HG03045 (cell line): ENCODE data around the gene CASP5.
A peak's percentile ranks its signal among the peaks of the same experiment; 100 is the strongest.

Experiments
- ATAC-seq: cut with Tn5 transposase; IDR thresholded peaks from one replicate; pipeline ENCODE4 v1.9.1; 2021; ENCODE audit warnings: mild to moderate bottlenecking, moderate library complexity; ENCODE audit not compliant: unreplicated experiment

The CASP5 gene

DNA sequence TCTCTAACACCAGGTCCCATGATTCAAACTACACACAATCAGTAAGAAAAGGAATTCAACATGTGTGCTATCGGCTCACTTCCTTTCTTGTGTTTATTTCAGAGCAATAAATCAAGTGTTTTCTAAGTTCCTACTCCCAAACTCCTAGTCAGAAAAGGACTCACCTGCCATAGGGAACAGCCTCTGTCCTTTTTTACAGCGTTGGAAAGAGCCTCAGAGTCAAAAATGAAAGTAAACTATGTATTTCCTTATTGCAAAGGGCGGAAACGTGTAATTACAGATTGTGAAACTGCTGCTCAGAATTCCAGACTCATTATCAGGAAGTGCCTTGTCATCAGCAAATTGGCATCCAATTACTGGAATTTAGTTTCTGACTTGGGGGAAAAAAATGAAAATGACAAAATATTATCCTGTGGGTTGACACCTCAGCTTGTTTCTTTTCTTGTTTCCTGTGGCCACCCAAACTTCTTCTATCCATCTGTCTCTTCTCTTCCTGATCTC is 54.6 kb downstream of the CASP5 start, which contains the start of gene CASP4:
CASP4 (minus strand) TSS at position 220 of the 501 bp plus-strand sequence; CDS start at position 171, 49 bp downstream.
- peak; percentile 84 for ATAC-seq

DNA sequence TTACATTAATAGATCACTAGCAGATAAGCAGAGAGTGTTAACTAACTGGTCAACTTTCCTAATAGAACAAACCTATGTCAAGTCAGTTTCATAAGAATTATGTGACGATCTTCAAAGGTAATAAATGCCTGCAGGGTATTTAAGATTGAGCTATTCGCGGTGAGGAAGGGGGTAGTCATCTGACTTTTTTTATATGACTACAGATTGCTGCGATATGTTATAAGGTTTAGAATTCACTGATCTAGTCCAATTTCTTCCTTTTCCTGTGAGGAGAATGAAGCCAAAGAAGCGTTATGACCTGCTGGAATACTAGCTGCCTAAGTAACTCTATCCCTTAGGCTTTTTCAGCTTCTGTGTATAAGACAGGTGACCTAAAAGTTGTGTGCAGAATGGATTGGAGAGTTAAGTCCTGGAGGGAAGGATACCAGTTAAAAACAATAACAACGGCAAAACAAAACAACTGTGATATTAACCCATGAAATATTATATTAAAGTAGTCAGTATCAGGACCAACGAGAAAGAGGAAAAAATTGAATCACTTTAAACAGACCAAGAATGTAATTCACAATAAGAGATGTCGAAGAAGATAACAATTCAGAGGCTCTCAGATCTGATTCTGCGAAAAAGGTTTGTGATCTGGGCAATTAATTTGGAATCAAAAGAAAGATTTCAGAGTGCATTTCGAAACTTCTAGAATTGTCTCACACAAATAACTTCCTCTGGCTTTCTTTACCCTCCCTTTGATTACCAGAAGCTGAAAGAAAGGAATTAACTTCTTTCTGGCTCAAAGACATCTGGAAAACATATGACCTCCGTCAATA is 55.2 kb downstream of the CASP5 start:
- no peak for ATAC-seq

DNA sequence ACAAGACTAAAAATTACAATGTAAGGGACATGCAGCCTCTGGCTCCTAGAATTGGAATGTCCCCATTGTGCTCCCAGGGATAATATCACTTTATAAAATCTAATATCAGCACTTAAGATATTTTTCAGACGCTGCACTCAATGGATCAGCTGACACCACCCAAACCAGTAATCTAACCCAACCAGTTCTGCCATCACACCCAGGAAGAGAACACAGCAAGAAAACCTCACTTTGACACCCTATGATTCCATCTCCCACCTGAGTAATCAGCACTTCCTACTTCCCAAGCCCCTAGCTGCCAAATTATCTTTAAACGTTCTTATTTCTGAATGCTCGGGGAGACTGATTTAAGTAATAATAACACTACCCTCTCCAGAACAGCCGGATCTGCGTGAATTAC is 57.2 kb downstream of the CASP5 start:
- ATAC-seq, result no peak

DNA sequence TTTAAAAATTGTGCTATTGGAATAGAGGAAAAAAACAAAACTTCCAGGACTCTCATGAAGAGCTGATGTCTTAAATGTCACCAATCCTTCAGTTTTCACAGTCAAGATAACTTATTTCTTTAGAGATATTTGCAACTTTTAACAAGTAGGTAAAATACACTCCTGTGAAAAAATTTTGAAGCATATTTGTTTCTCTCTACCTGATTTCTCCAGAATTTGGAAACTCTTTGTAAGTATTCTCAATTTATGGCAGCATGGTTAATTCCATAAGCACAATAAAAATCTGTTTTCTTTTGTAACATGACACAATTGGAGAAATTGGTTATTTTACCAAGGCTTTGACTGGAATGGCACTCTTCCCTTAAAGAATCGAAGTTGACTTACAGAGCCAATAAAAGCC is 58.7 kb downstream of the CASP5 start:
- ATAC-seq, result no peak

DNA sequence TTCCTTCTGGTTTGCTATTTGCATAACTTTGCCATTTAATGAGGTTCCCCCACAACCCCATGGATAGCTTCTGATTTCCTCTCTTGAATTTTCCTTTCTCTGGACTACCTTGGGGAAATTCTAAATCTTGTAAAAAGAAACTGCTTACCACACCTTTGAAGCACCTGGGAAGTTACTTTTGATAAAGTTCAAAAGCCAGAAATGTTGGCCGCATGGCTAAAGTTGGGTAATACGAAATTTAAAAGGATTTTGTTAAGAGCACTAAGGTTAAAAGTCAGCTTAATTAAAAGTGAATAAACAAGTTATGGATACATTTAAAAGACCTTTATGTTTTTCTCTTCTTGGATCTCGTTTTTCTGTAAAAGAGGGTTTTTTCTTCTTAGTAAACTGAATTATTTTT is 60.1 kb downstream of the CASP5 start:
- no peak for ATAC-seq

DNA sequence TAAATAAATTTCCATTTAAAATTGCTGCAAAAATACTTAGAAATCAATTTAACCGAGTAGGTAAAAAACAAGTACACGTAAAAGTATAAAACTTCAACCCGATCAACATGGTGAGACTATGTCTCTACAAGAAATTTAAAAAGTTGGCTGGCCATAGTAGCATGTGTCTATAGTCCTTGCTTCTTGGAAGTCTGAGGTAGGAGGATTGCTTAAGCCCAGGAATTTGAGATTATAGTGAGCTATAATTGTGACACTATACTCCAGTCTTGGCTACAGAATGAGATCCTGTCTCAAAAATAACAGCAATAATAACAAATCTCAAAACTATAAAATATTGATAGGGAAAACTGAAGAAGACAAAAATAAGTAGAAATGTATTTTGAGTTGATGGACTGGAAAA is 65.7 kb downstream of the CASP5 start:
- ATAC-seq, result no peak

DNA sequence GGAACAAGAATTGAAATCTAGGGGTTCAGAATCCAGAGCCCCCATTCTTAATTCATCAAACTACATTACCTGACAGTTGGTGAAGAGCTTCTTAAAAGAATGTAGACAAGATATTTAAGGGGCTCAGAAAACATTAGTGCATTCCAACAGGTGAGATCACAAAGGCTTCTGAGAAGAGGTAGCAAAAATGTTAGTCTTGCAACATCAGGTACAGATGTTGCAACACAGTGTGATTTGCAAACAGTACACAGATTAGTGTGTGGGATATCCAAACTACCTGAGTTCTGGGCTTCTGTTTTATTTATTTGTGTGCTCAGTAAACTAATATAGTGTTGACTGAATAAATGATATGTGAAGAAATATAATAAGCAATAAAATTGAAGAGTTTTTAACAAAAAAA is 66.4 kb downstream of the CASP5 start:
- ATAC-seq, result no peak

DNA sequence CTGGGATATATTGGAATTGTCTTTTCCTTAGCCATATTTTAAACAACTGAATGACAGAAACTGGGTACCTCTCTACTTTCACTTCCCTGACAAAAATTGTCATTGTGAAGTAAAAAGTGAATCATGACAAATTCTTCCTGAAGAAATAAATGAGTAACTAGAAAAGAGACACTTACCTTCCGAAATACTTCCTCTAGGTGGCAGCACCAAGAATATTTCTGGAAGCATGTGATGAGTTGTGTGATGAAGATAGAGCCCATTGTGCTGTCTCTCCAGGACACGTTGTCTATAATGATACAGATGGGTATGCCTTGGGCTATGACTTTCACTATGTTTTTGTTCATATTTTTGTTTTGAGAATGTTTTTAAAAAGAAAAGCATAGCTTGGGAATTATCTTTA is 76.1 kb downstream of the CASP5 start:
- peak; percentile 78 for ATAC-seq
